Measurements from ENCODE around the gene NSUN5.
"Not testable (repeated sequence)": the region's sequence is repeated elsewhere in the genome, so short reads cannot be mapped to it uniquely, and the experiment has no call there.

DNA sequence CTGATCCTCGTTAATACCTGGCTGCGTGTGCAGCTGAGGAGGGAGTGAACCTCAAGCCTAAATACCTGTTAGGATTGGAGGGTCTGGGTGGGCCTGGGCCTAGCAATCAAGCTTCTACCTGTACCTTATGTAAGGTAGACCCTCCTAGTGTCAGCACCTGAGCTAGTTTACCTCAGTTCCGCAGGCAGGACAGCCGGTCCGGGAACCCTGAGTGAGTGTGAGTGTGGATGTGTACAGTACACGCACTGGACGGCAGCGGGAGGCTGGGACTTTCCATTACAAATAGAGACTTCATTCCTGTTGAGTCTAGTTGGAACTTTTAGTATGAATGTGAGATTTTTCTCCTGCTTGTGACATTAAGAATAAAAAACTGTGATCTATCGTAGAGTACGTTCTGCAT is 5.8 kb downstream of the NSUN5 start:
- not testable (repeated sequence) for TF ChIP-seq POLR2AphosphoS5 (IDR thresholded peaks at IDR 0.05; ENCODE audit: low read depth, low read length)
- TF ChIP-seq, protein P1, sequence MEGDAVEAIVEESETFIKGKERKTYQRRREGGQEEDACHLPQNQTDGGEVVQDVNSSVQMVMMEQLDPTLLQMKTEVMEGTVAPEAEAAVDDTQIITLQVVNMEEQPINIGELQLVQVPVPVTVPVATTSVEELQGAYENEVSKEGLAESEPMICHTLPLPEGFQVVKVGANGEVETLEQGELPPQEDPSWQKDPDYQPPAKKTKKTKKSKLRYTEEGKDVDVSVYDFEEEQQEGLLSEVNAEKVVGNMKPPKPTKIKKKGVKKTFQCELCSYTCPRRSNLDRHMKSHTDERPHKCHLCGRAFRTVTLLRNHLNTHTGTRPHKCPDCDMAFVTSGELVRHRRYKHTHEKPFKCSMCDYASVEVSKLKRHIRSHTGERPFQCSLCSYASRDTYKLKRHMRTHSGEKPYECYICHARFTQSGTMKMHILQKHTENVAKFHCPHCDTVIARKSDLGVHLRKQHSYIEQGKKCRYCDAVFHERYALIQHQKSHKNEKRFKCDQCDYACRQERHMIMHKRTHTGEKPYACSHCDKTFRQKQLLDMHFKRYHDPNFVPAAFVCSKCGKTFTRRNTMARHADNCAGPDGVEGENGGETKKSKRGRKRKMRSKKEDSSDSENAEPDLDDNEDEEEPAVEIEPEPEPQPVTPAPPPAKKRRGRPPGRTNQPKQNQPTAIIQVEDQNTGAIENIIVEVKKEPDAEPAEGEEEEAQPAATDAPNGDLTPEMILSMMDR (IDR thresholded peaks at IDR 0.05 in 2 of 3, conservative IDR thresholded peaks at IDR 0.05 in 1 of 3; ENCODE audit: borderline replicate concordance in 1 of 3, insufficient read depth in 1 of 3, low read depth in 2 of 3, low read length in 2 of 3) = not testable (repeated sequence)

All from HCT116 (cell line).